ENCODE results near the gene C14orf119. TPM values are rescaled to one million over a fixed set of nuclear protein-coding genes. Genes with fewer than 3 reads are reported as not detected.

The C14orf119 gene
- total and polyA plus RNA-seq, 12 donors, result 23.9 to 206 (median 51.8) TPM

DNA sequence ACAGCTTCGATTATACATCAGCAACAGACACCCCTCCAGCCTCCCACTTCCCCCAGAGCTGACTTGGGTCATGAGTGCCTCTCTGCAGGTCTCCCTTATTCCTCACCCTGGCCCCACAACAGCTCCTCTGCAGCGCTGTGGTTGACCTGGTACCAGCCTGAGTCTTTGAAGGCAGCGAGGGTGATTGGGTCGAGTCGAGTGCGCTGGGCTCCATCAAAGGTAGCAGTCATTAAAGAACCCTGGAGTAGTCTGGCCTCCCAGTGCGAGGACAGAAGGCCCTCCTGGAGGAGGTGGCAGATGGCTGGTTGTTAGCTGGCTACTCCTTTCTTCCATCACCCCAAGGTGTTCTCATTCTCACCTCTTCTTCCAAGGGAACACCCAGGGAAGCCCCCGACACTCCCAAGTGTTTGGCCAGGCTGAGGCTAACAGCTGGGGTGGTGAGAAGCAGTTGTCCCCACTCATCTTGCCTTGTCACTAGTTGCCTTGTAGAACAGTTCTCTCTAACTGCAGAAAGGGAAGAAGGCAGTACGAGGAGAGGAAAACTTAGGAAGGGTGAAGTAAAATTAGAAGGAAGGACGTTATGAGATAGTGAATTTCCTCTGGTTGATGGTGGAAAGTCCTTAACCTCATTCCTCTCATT lies 6.8 kb downstream of the C14orf119 start:
- TF ChIP-seq, protein P1, sequence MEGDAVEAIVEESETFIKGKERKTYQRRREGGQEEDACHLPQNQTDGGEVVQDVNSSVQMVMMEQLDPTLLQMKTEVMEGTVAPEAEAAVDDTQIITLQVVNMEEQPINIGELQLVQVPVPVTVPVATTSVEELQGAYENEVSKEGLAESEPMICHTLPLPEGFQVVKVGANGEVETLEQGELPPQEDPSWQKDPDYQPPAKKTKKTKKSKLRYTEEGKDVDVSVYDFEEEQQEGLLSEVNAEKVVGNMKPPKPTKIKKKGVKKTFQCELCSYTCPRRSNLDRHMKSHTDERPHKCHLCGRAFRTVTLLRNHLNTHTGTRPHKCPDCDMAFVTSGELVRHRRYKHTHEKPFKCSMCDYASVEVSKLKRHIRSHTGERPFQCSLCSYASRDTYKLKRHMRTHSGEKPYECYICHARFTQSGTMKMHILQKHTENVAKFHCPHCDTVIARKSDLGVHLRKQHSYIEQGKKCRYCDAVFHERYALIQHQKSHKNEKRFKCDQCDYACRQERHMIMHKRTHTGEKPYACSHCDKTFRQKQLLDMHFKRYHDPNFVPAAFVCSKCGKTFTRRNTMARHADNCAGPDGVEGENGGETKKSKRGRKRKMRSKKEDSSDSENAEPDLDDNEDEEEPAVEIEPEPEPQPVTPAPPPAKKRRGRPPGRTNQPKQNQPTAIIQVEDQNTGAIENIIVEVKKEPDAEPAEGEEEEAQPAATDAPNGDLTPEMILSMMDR (IDR thresholded peaks at IDR 0.05), result no peak
- no peak for TF ChIP-seq POLR2A (IDR thresholded peaks at IDR 0.05)
- no peaks in the 10 kb centered on the region for H3K27me3 ChIP-seq
- intact Hi-C loops (cut with DNase I), result loop anchor here (5.0 kb wide), 2 partner anchors 35 to 40 kb away; no protein-coding TSS in a partner anchor
- H3K4me3 ChIP-seq, result no peak overlapping the region
- no peak for DNase-seq
- no peaks in the 10 kb centered on the region for H3K9me3 ChIP-seq (replicated peaks in 1 of 3)
- 59 to 70% (median 63%) methylated on average over 10 of the region's 10 CpGs for WGBS, 4 donors
- H3K36me3 ChIP-seq (replicated peaks in 1 of 2), result peaks cover 0 to 19% of the 10 kb centered on the region in 2 donors
- no peak overlapping the region for H3K27ac ChIP-seq
- H3K4me1 ChIP-seq (replicated peaks in 1 of 2), result peaks cover 8 to 23% of the 10 kb centered on the region in 2 donors

- Histone ChIP-seq H3K36me3 (replicated peaks in 1 of 2) (peaks cover 0 to 14% of the 10 kb centered on the region in 2 donors), H3K4me1 (replicated peaks in 1 of 2) (peaks cover 6 to 16% of the 10 kb centered on the region in 2 donors), H3K9me3 (replicated peaks in 1 of 3) (no peaks in the 10 kb centered on the region), H3K27ac (no peak overlapping the region), H3K27me3 (no peaks in the 10 kb centered on the region), H3K4me3 (no peak overlapping the region)
- WGBS, 4 donors, result 91 to 100% (median 95%) methylated on average over 2 of the region's 2 CpGs
- intact Hi-C loops (cut with DNase I), result loop anchor here (5.0 kb wide), 2 partner anchors 36 to 40 kb away; no protein-coding TSS in a partner anchor
- no peak for TF ChIP-seq POLR2A (IDR thresholded peaks at IDR 0.05)
- TF ChIP-seq, protein P1 (IDR thresholded peaks at IDR 0.05), result no peak
- DNase-seq, result no peak
Observed at GRCh38 chr14:23102801-23103200, 7.5 kb downstream of the C14orf119 start.

DNA sequence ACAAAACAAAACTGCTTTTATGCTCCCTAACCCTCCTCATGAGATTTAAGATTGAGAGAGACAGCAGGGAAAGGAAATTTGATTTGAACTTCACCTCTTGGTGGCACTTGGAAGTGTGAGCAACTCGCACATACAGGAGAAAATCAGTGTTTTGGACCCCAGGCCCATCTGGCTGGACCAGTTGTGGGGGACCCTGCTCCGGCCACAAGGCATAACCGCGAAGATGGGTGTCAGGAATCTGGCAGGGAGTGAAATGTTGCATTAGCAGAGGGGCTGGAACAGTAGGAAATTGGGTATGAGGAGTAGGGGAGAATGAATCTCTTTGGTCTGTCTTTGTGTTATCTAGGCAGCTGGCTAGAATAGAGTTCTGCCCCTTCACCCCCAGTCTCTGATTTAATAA lies 8.3 kb downstream of the C14orf119 start:
- peaks cover 6 to 12% of the 10 kb centered on the region in 2 donors for H3K4me1 ChIP-seq (replicated peaks in 1 of 2)
- H3K27me3 ChIP-seq, result no peaks in the 10 kb centered on the region
- WGBS, 4 donors, result 81 to 93% (median 84%) methylated on average over 4 of the region's 4 CpGs
- no peak for TF ChIP-seq POLR2A (IDR thresholded peaks at IDR 0.05)
- TF ChIP-seq, protein P1 (IDR thresholded peaks at IDR 0.05), result no peak
- peaks cover 0 to 6% of the 10 kb centered on the region in 2 donors for H3K36me3 ChIP-seq (replicated peaks in 1 of 2)
- no peak overlapping the region for H3K27ac ChIP-seq
- H3K9me3 ChIP-seq (replicated peaks in 1 of 3), result no peaks in the 10 kb centered on the region
- no peak overlapping the region for H3K4me3 ChIP-seq
- no peak for DNase-seq
- intact Hi-C loops (cut with DNase I), result loop anchor here (5.0 kb wide), 2 partner anchors 36 to 41 kb away; no protein-coding TSS in a partner anchor

GRCh38 chr14:23104070-23104590 lies 8.8 kb downstream of the C14orf119 start:
- H3K4me3 ChIP-seq, result no peak overlapping the region
- no peaks in the 10 kb centered on the region for H3K27me3 ChIP-seq
- peaks cover 4 to 6% of the 10 kb centered on the region in 2 donors for H3K4me1 ChIP-seq (replicated peaks in 1 of 2)
- H3K27ac ChIP-seq, result no peak overlapping the region
- TF ChIP-seq, protein P1 (IDR thresholded peaks at IDR 0.05), result no peak
- TF ChIP-seq POLR2A (IDR thresholded peaks at IDR 0.05), result no peak
- H3K36me3 ChIP-seq (replicated peaks in 1 of 2), result peaks cover 0 to under 1% of the 10 kb centered on the region in 2 donors
- 78 to 86% (median 83%) methylated on average over 6 of the region's 6 CpGs for WGBS, 4 donors
- intact Hi-C loops (cut with DNase I), result loop anchor here (5.0 kb wide), 2 partner anchors 37 to 42 kb away; no protein-coding TSS in a partner anchor
- DNase-seq, result no peak
- no peaks in the 10 kb centered on the region for H3K9me3 ChIP-seq (replicated peaks in 1 of 3)

Data from adrenal gland (tissue), 12 donors.